Smooth muscle cell of the brain vasculature (primary cell): ENCODE measurements around the gene TBKBP1.
"Not testable (repeated sequence)": the region's sequence is repeated elsewhere in the genome, so short reads cannot be mapped to it uniquely, and the experiment has no call there.

Experiments used
- DNase-seq: peaks from one replicate; pipeline ENCODE4 v3.0.0-alpha.2; 2012; ENCODE audit warnings: low read depth, low spot score

Gene TBKBP1

GRCh38 chr17:47676510-47677165, 17.3 kb upstream of the TBKBP1 start:
- DNase-seq: no peak

- no peak for DNase-seq
These were observed 15.8 kb upstream of the TBKBP1 start for GRCh38 chr17:47678196-47678595.

GRCh38 chr17:47682138-47682537, 11.8 kb upstream of the TBKBP1 start:
- no peak for DNase-seq

GRCh38 chr17:47682727-47683126, 11.2 kb upstream of the TBKBP1 start:
- not testable (repeated sequence) for DNase-seq

- no peak for DNase-seq
These were observed 9.9 kb upstream of the TBKBP1 start for GRCh38 chr17:47684025-47684424.

GRCh38 chr17:47684535-47685193, 9.3 kb upstream of the TBKBP1 start:
- no peak for DNase-seq

GRCh38 chr17:47685556-47686275, 8.2 kb upstream of the TBKBP1 start:
- DNase-seq: no peak

GRCh38 chr17:47686276-47686635, 7.7 kb upstream of the TBKBP1 start:
- no peak for DNase-seq

- DNase-seq: no peak
These were observed 7.2 kb upstream of the TBKBP1 start for GRCh38 chr17:47686664-47687327.

GRCh38 chr17:47687328-47687690, 6.7 kb upstream of the TBKBP1 start:
- DNase-seq: no peak

- DNase-seq: no peak
These were observed 6.2 kb upstream of the TBKBP1 start for GRCh38 chr17:47687748-47688147.

- DNase-seq: no peak
These were observed 3.8 kb upstream of the TBKBP1 start for GRCh38 chr17:47690121-47690520.

GRCh38 chr17:47692137-47692894, 1.6 kb upstream of the TBKBP1 start:
- DNase-seq: no peak

- DNase-seq: no peak
These were observed 848 bp upstream of the TBKBP1 start for GRCh38 chr17:47692895-47693730.

GRCh38 chr17:47694581-47695428, 844 bp downstream of the TBKBP1 start:
- no peak for DNase-seq

GRCh38 chr17:47695429-47696376, 1.7 kb downstream of the TBKBP1 start:
- no peak for DNase-seq

- DNase-seq: no peak
These were observed 3.0 kb downstream of the TBKBP1 start for GRCh38 chr17:47696717-47697642.
